HG03571 (cell line): ENCODE measurements around the gene COL9A2.
"Not testable (repeated sequence)": the region's sequence is repeated elsewhere in the genome, so short reads cannot be mapped to it uniquely, and the experiment has no call there.

Source experiments
- ATAC-seq: cut with Tn5 transposase; IDR thresholded peaks from one replicate; pipeline ENCODE4 v1.9.1; 2021; ENCODE audit not compliant: unreplicated experiment

COL9A2 gene

GRCh38 chr1:40316595-40317393, at the start of gene COL9A2:
Gene COL9A2, minus strand, starts transcription at chr1:40317286. Its CDS starts 89 bp downstream, at chr1:40317197.
- ATAC-seq = no peak

- peak; percentile 85 for ATAC-seq
Measured at GRCh38 chr1:40363721-40364120, 46.6 kb upstream of the COL9A2 start.

- no peak for ATAC-seq
Measured at GRCh38 chr1:40362699-40363098, 45.6 kb upstream of the COL9A2 start.

GRCh38 chr1:40362199-40362598, 45.1 kb upstream of the COL9A2 start:
- ATAC-seq = no peak

GRCh38 chr1:40361637-40362036, 44.6 kb upstream of the COL9A2 start:
- no peak for ATAC-seq

GRCh38 chr1:40361201-40361600, 44.1 kb upstream of the COL9A2 start:
- ATAC-seq = no peak

GRCh38 chr1:40360631-40361030, 43.5 kb upstream of the COL9A2 start:
- no peak for ATAC-seq

- no peak for ATAC-seq
Measured at GRCh38 chr1:40357625-40358024, 40.5 kb upstream of the COL9A2 start.

GRCh38 chr1:40353082-40353481, 36.0 kb upstream of the COL9A2 start:
- ATAC-seq = no peak

- ATAC-seq = no peak
Measured at GRCh38 chr1:40352126-40352525, 35.0 kb upstream of the COL9A2 start.

GRCh38 chr1:40351124-40351523, 34.0 kb upstream of the COL9A2 start:
- ATAC-seq = no peak

- no peak for ATAC-seq
Measured at GRCh38 chr1:40350391-40350790, 33.3 kb upstream of the COL9A2 start.

GRCh38 chr1:40344597-40344996, 27.5 kb upstream of the COL9A2 start:
- no peak for ATAC-seq

- not testable (repeated sequence) for ATAC-seq
Measured at GRCh38 chr1:40342381-40342717, 25.3 kb upstream of the COL9A2 start.

- no peak for ATAC-seq
Measured at GRCh38 chr1:40341491-40342380, 24.6 kb upstream of the COL9A2 start.

- no peak for ATAC-seq
Measured at GRCh38 chr1:40339420-40340323, 22.6 kb upstream of the COL9A2 start.

GRCh38 chr1:40338745-40339419, 21.8 kb upstream of the COL9A2 start:
- ATAC-seq = no peak

- no peak for ATAC-seq
Measured at GRCh38 chr1:40337443-40337842, 20.4 kb upstream of the COL9A2 start.

GRCh38 chr1:40332695-40333094, 15.6 kb upstream of the COL9A2 start:
- no peak for ATAC-seq

- not testable (repeated sequence) for ATAC-seq
Measured at GRCh38 chr1:40331403-40331802, 14.3 kb upstream of the COL9A2 start.
